ENCODE measurements around the gene OTOGL.
"Not testable (repeated sequence)": the region's sequence is repeated elsewhere in the genome, so short reads cannot be mapped to it uniquely, and the experiment has no call there.

Gene OTOGL

DNA sequence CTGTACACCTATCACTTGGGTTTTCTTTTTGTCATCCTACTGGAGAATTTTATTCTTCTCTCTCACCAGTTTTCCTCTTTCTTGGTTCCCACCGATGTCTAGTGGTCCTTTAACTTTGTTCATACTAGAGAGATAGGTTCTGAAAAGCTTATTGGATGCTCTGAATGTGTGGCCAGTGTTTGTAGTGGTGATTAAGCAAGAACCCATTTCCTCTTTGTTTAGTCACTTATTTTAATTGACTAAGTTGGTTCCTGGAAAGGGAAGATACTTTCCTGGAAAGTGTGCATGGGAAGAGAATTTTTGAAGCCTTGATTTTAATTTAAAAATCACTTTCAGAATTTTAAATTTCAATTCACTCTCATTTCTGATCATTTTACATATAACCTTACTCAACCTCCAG is 127.2 kb downstream of the OTOGL start:
- H3K27me3 ChIP-seq (ENCODE audit: insufficient read depth, poor library complexity, severe bottlenecking), result no peaks in the 10 kb centered on the region
- no peak overlapping the region for H3K27ac ChIP-seq (replicated peaks)
- H3K4me3 ChIP-seq (replicated peaks; ENCODE audit: insufficient read depth, low read length), result no peak overlapping the region
- no peak for DNase-seq (ENCODE audit: low read depth in 1 of 2, low spot score in 1 of 2)
- TF ChIP-seq, protein P1, sequence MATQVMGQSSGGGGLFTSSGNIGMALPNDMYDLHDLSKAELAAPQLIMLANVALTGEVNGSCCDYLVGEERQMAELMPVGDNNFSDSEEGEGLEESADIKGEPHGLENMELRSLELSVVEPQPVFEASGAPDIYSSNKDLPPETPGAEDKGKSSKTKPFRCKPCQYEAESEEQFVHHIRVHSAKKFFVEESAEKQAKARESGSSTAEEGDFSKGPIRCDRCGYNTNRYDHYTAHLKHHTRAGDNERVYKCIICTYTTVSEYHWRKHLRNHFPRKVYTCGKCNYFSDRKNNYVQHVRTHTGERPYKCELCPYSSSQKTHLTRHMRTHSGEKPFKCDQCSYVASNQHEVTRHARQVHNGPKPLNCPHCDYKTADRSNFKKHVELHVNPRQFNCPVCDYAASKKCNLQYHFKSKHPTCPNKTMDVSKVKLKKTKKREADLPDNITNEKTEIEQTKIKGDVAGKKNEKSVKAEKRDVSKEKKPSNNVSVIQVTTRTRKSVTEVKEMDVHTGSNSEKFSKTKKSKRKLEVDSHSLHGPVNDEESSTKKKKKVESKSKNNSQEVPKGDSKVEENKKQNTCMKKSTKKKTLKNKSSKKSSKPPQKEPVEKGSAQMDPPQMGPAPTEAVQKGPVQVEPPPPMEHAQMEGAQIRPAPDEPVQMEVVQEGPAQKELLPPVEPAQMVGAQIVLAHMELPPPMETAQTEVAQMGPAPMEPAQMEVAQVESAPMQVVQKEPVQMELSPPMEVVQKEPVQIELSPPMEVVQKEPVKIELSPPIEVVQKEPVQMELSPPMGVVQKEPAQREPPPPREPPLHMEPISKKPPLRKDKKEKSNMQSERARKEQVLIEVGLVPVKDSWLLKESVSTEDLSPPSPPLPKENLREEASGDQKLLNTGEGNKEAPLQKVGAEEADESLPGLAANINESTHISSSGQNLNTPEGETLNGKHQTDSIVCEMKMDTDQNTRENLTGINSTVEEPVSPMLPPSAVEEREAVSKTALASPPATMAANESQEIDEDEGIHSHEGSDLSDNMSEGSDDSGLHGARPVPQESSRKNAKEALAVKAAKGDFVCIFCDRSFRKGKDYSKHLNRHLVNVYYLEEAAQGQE (IDR thresholded peaks at IDR 0.05; ENCODE audit: insufficient replicate concordance, low read depth), result no peak
- TF ChIP-seq, protein P2, sequence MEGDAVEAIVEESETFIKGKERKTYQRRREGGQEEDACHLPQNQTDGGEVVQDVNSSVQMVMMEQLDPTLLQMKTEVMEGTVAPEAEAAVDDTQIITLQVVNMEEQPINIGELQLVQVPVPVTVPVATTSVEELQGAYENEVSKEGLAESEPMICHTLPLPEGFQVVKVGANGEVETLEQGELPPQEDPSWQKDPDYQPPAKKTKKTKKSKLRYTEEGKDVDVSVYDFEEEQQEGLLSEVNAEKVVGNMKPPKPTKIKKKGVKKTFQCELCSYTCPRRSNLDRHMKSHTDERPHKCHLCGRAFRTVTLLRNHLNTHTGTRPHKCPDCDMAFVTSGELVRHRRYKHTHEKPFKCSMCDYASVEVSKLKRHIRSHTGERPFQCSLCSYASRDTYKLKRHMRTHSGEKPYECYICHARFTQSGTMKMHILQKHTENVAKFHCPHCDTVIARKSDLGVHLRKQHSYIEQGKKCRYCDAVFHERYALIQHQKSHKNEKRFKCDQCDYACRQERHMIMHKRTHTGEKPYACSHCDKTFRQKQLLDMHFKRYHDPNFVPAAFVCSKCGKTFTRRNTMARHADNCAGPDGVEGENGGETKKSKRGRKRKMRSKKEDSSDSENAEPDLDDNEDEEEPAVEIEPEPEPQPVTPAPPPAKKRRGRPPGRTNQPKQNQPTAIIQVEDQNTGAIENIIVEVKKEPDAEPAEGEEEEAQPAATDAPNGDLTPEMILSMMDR (IDR thresholded peaks at IDR 0.05; ENCODE audit: insufficient read depth, low read length), result no peak
- TF ChIP-seq POLR2AphosphoS5 (IDR thresholded peaks at IDR 0.05; ENCODE audit: low read depth) (no peak), GABPA (IDR thresholded peaks at IDR 0.05; ENCODE audit: low read depth) (no peak), SPI1 (IDR thresholded peaks at IDR 0.05; ENCODE audit: borderline replicate concordance, low read depth) (no peak)

DNA sequence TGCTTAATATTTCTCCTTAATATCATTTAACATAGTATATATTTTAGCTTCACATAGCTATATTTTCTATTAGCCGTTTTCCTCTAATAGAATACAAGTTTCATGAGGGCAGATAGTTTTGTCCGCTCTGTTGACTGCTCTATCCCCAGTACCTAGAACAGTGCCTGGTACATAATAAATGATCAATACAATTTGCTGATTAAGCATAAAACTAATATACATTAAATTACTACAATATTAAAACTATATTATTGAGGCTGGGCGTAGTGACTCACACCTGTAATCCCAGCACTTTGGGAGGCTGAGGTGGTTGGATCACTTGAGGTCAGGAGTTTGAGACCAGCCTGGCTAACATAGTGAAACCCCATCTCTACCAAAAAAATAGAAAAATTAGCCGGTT is 128.6 kb downstream of the OTOGL start:
- not testable (repeated sequence) for H3K27me3 ChIP-seq (ENCODE audit: insufficient read depth, poor library complexity, severe bottlenecking); DNase-seq (ENCODE audit: low read depth in 1 of 2, low spot score in 1 of 2); H3K27ac ChIP-seq (replicated peaks); H3K4me3 ChIP-seq (replicated peaks; ENCODE audit: insufficient read depth, low read length)

DNA sequence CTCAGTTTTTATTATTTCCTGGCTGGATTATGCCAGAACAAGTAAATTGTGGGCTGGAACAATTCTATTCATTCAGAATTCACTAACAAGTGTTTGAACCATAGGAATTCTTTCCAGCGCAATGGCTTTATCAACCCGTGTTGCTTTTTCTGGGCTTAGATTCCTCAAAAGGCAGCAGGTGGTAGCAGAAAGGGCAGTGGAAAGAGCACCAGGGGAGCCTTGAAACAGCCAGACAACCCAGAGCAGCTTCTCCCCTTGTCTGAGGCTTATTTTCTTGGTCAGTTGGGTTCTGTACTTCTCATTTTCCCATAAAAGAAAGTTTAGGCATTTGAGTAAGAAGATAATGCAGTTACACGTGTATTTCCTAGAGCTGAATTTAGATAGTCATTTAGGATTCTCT is 130.7 kb downstream of the OTOGL start:
- Histone ChIP-seq H3K27me3 (ENCODE audit: insufficient read depth, poor library complexity, severe bottlenecking) (no peaks in the 10 kb centered on the region), H3K4me3 (replicated peaks; ENCODE audit: insufficient read depth, low read length) (no peak overlapping the region), H3K27ac (replicated peaks) (no peak overlapping the region)
- TF ChIP-seq SPI1 (IDR thresholded peaks at IDR 0.05; ENCODE audit: borderline replicate concordance, low read depth), result no peak
- TF ChIP-seq, protein P1 (IDR thresholded peaks at IDR 0.05; ENCODE audit: insufficient replicate concordance, low read depth), result no peak
- TF ChIP-seq POLR2AphosphoS5 (IDR thresholded peaks at IDR 0.05; ENCODE audit: low read depth), result no peak
- TF ChIP-seq, protein P2 (IDR thresholded peaks at IDR 0.05; ENCODE audit: insufficient read depth, low read length), result no peak
- TF ChIP-seq GABPA (IDR thresholded peaks at IDR 0.05; ENCODE audit: low read depth), result no peak
- DNase-seq (ENCODE audit: low read depth in 1 of 2, low spot score in 1 of 2), result peak in 1 of 2 experiments; percentile 10

DNA sequence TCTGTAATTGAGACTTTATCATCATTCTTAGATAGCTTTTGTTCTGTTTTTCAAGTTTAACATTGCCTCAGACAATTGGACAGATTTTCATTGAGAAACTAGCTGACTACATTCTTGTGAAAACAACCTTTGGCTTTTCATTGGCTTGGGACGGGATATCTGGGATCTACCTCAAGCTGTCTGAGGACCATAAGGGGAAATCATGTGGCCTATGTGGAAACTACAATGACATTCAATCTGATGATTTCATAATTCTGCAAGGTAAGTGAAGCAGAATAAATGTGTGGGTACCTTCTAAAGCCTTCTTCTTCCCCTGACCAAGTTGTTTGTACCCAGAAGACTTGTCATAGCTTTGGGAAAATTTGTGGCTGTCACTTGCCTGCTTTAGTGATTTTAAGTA is 133.5 kb downstream of the OTOGL start:
- DNase-seq (ENCODE audit: low read depth in 1 of 2, low spot score in 1 of 2), result no peak
- H3K27me3 ChIP-seq (ENCODE audit: insufficient read depth, poor library complexity, severe bottlenecking), result no peaks in the 10 kb centered on the region
- H3K27ac ChIP-seq (replicated peaks), result no peak overlapping the region
- no peak overlapping the region for H3K4me3 ChIP-seq (replicated peaks; ENCODE audit: insufficient read depth, low read length)
- TF ChIP-seq, protein P1 (IDR thresholded peaks at IDR 0.05; ENCODE audit: insufficient replicate concordance, low read depth), result no peak
- TF ChIP-seq POLR2AphosphoS5 (IDR thresholded peaks at IDR 0.05; ENCODE audit: low read depth), result no peak
- no peak for TF ChIP-seq SPI1 (IDR thresholded peaks at IDR 0.05; ENCODE audit: borderline replicate concordance, low read depth)
- no peak for TF ChIP-seq GABPA (IDR thresholded peaks at IDR 0.05; ENCODE audit: low read depth)
- TF ChIP-seq, protein P2 (IDR thresholded peaks at IDR 0.05; ENCODE audit: insufficient read depth, low read length), result no peak
